Neural cell (in vitro differentiated cells): ENCODE measurements around the gene P3H1. TPM values are rescaled to one million over a fixed set of nuclear protein-coding genes. Genes with fewer than 3 reads are reported as not detected.

ENCODE experiments used
- H2AFZ ChIP-seq: fragments of 200-600, 300-800 bp; sonication (generic), shearing (Covaris generic); 2 replicates; pipeline ENCODE4 v1.6.0; 2014; ENCODE audit warnings: low read depth, mild to moderate bottlenecking, antibody characterized with exemption, low read length, moderate library complexity
- H3F3A ChIP-seq: fragments of 200-600 bp; shearing (Covaris generic); 2 replicates; pipeline ENCODE4 v1.6.1; 2016; ENCODE audit warnings: mild to moderate bottlenecking, moderate library complexity, mixed read lengths, antibody characterized with exemption, low read length; ENCODE audit not compliant: insufficient read depth, poor library complexity, severe bottlenecking
- H3K27ac ChIP-seq: fragments of 200-600, 300-800 bp; sonication (generic), shearing (Covaris generic); 2 replicates; pipeline ENCODE4 v1.5.1; 2014; ENCODE audit warnings: mild to moderate bottlenecking, low read length, moderate library complexity
- H3K27me3 ChIP-seq: fragments of 300-800, 200-600 bp; sonication (generic), shearing (Covaris generic); 2 replicates; pipeline ENCODE4 v1.6.0; 2014; ENCODE audit warnings: mild to moderate bottlenecking, low read depth, low read length, moderate library complexity; ENCODE audit not compliant: insufficient read depth
- H3K36me3 ChIP-seq: fragments of 300-800, 200-600 bp; sonication (generic), shearing (Covaris generic); 2 replicates; pipeline ENCODE4 v1.5.1; 2014; ENCODE audit warnings: mild to moderate bottlenecking, antibody characterized with exemption, low read length, moderate library complexity; ENCODE audit not compliant: insufficient read depth
- H3K4me2 ChIP-seq: fragments of 300-800, 200-600 bp; sonication (generic), shearing (Covaris generic); 2 replicates; pipeline ENCODE4 v1.6.0; 2014; ENCODE audit warnings: mild to moderate bottlenecking, low read length
- H3K4me3 ChIP-seq: fragments of 300-800, 200-600 bp; sonication (generic), shearing (Covaris generic); 2 replicates; pipeline ENCODE4 v1.5.1; 2014; ENCODE audit warnings: mild to moderate bottlenecking, low read length, moderate library complexity
- H3K79me2 ChIP-seq: fragments of 200-600 bp; shearing (Covaris generic); replicated peaks from 2 replicates; pipeline ENCODE4 v1.6.0; 2014; ENCODE audit warnings: mild to moderate bottlenecking, low read length, moderate library complexity; ENCODE audit not compliant: insufficient read depth
- H3K9ac ChIP-seq: fragments of 300-800, 200-600 bp; sonication (generic), shearing (Covaris generic); 2 replicates; pipeline ENCODE4 v1.6.1; 2016; ENCODE audit warnings: mild to moderate bottlenecking, low read length, mixed read lengths
- H3K9me2 ChIP-seq: fragments of 200-600 bp; shearing (Covaris generic); 2 replicates; pipeline ENCODE4 v1.6.1; 2016; ENCODE audit warnings: mild to moderate bottlenecking, low read length, mixed read lengths; ENCODE audit not compliant: insufficient read depth
- H3K9me3 ChIP-seq: fragments of 200-600, 300-800 bp; sonication (generic), shearing (Covaris generic); 2 replicates; pipeline ENCODE4 v1.6.1; 2016; ENCODE audit warnings: mild to moderate bottlenecking, mixed run types, low read length, moderate library complexity, mixed read lengths
- H4K20me1 ChIP-seq: fragments of 200-600 bp; shearing (Covaris generic); 2 replicates; pipeline ENCODE4 v1.6.1; 2016; ENCODE audit warnings: mild to moderate bottlenecking, mixed run types; ENCODE audit not compliant: insufficient read depth
- CTCF ChIP-seq: fragments of 450-650 bp; IDR thresholded peaks from 2 replicates; pipeline ENCODE4 v1.5.1; 2014; ENCODE audit warnings: antibody characterized with exemption, mild to moderate bottlenecking, moderate library complexity; ENCODE audit not compliant: poor library complexity, severe bottlenecking
- EP300 ChIP-seq: fragments of 450-650 bp; conservative IDR thresholded peaks from 2 replicates; pipeline ENCODE4 v1.6.1; 2014; ENCODE audit warnings: antibody characterized with exemption, mild to moderate bottlenecking, moderate library complexity; ENCODE audit not compliant: poor library complexity, severe bottlenecking
- EZH2 ChIP-seq: fragments of 200-600, 300-800 bp; shearing (Covaris generic), sonication (generic); IDR thresholded peaks from 2 replicates; pipeline ENCODE4 v1.6.1; 2014; ENCODE audit warnings: antibody characterized with exemption, low read length, borderline replicate concordance, mild to moderate bottlenecking; ENCODE audit not compliant: insufficient read depth, poor library complexity, severe bottlenecking
- MXI1 ChIP-seq: fragments of 450-650 bp; conservative IDR thresholded peaks from 2 replicates; pipeline ENCODE4 v1.6.1; 2014; ENCODE audit warnings: antibody characterized with exemption, mild to moderate bottlenecking; ENCODE audit not compliant: poor library complexity, severe bottlenecking
- POLR2AphosphoS5 ChIP-seq: IDR thresholded peaks from 2 replicates; pipeline ENCODE4 v1.6.1; 2012
- RAD21 ChIP-seq: fragments of 450-650 bp; conservative IDR thresholded peaks from 2 replicates; pipeline ENCODE4 v1.6.1; 2014; ENCODE audit warnings: antibody characterized with exemption, mild to moderate bottlenecking, moderate library complexity
- REST ChIP-seq: IDR thresholded peaks from 2 replicates; pipeline ENCODE4 v1.6.1; 2012; ENCODE audit warnings: borderline replicate concordance
- SMC3 ChIP-seq: fragments of 450-650 bp; conservative IDR thresholded peaks from 2 replicates; pipeline ENCODE4 v1.6.1; 2014; ENCODE audit warnings: antibody characterized with exemption, mild to moderate bottlenecking, moderate library complexity; ENCODE audit not compliant: poor library complexity
- TAF1 ChIP-seq: IDR thresholded peaks from 2 replicates; pipeline ENCODE4 v1.6.1; 2012; ENCODE audit warnings: low read depth
- polyA plus RNA-seq: library from polyadenylated mRNA; depleted of rRNA; stranded (reverse); fragments of >200 nt; gene quantifications from 2 replicates; pipeline ENCODE4 v1.2.3, GENCODE V29; 2014

Gene P3H1
- polyA plus RNA-seq, 1 donor from 2014 or later: 32.4 TPM

- Histone ChIP-seq H3K4me3 (no peak overlapping the region), H3K79me2 (peaks cover 34% of the 10 kb centered on the region), H3K36me3 (peaks cover 15% of the 10 kb centered on the region), H3F3A (no peaks in the 10 kb centered on the region), H3K9me3 (no peaks in the 10 kb centered on the region), H2AFZ (no peak overlapping the region), H3K9me2 (no peaks in the 10 kb centered on the region), H3K4me2 (no peak overlapping the region), H3K27me3 (no peaks in the 10 kb centered on the region), H4K20me1 (no peaks in the 10 kb centered on the region), H3K9ac (no peak overlapping the region), H3K27ac (no peak overlapping the region)
- TF ChIP-seq EP300 (no peak), RAD21 (no peak), SMC3 (no peak), MXI1 (no peak), REST (no peak), POLR2AphosphoS5 (no peak), CTCF (no peak), TAF1 (no peak), EZH2 (no peak)
Observed at GRCh38 chr1:42773420-42773819, 6.6 kb upstream of the P3H1 start.

- Histone ChIP-seq H3K27me3 (no peaks in the 10 kb centered on the region), H3K9me3 (no peaks in the 10 kb centered on the region), H3K9ac (no peak overlapping the region), H3K4me3 (peak overlapping the region; percentile 29), H3K36me3 (peaks cover 5% of the 10 kb centered on the region), H2AFZ (no peak overlapping the region), H3K27ac (no peak overlapping the region), H3K9me2 (no peaks in the 10 kb centered on the region), H3K79me2 (peaks cover 60% of the 10 kb centered on the region), H4K20me1 (no peaks in the 10 kb centered on the region), H3F3A (no peaks in the 10 kb centered on the region), H3K4me2 (no peak overlapping the region)
- TF ChIP-seq TAF1 (no peak), EZH2 (no peak), REST (no peak), SMC3 (no peak), RAD21 (no peak), CTCF (no peak), MXI1 (no peak), POLR2AphosphoS5 (no peak), EP300 (no peak)
Observed at GRCh38 chr1:42769811-42770210, 3.0 kb upstream of the P3H1 start.
